Epithelial cell of esophagus (primary cell): Measurements from ENCODE around the gene COMT.

ENCODE experiments used
- DNase-seq: peaks from one replicate; pipeline ENCODE4 v3.0.0; 2010; ENCODE audit warnings: low read depth
- H3K4me3 ChIP-seq: 2 replicates; pipeline ENCODE4 v1.5.1; 2011; ENCODE audit warnings: mild to moderate bottlenecking, low read length, control low read depth
- CTCF ChIP-seq: IDR thresholded peaks from 2 replicates; pipeline ENCODE4 v1.5.1; 2011; ENCODE audit warnings: low read depth, mild to moderate bottlenecking, low read length, control low read depth, inconsistent platforms; ENCODE audit not compliant: insufficient read depth; ENCODE audit errors: missing control alignments

The COMT gene

DNA sequence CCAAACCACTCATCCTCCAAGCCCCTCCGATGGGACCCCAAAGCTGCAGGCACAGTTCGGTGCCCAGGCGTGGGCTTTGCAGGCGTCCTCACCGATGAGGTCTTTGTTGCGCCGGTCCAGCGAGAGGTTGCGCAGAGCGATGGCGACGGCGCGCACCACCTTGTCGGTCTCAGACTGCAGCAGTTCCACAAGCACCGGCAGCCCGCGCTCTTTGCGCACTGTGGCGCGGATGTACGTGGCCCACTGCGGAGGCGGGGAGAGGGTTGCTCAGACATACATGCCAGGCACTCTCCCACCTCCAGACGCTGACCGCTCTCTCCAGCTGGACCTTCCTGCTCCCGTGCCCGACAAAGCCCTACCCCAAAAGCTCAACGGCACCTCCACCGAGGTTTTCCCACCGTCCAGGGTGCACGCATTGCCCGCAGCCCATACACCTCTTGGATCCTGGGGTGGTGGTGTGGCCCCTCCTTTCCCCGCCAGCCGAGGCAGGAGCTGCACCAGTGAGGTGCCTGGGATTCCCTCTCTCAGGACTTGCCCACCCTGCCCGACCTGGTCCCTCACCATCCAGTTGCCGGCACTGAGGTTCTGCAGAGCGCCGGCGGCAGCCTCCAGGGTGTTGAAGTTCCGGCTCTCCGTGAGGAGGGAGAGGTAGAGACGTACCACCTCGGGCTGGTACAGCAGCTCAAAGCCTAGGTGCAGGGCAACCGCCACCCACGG is 32.1 kb downstream of the COMT start:
- no peak for DNase-seq
- H3K4me3 ChIP-seq, result no peak overlapping the region
- no peak for TF ChIP-seq CTCF

DNA sequence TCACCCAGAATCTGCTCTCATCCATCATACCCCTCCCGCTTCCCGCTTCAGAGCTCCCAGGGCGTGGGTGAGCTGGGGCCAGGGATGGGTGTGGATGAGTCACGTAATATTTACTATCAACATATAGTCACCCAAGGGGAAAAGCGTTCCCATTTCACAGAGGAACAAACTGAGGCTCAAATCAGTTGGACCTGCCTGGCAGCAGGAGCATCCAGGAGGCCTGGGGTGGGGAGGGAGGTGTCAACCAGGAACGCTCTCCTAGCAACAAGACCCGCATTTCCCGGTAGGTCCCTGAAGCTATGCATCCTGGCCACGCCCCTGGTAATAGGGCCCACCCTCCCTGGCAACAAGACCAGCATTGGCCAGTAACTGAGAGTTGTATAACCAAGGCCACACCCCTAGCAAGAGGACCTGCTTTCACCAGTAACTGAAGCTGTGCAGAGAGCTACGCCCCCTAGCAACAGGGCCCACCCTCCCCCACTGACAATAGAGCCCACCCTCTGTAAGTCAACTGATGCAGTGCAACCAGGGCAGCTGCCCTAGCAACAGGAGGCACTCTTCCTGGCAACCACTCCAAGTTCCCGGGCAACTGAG is 32.8 kb downstream of the COMT start:
- peak; percentile 35 for DNase-seq
- TF ChIP-seq CTCF, result no peak
- H3K4me3 ChIP-seq, result no peak overlapping the region

- no peak for TF ChIP-seq CTCF
- no peak overlapping the region for H3K4me3 ChIP-seq
- DNase-seq, result peak; percentile 64
Observed at GRCh38 chr22:19974935-19975706, 33.5 kb downstream of the COMT start.

- no peak for TF ChIP-seq CTCF
- no peak for DNase-seq
- no peak overlapping the region for H3K4me3 ChIP-seq
Observed at GRCh38 chr22:19975707-19976035, 34.1 kb downstream of the COMT start.

GRCh38 chr22:19976671-19977070 is 35.1 kb downstream of the COMT start:
- H3K4me3 ChIP-seq, result no peak overlapping the region
- no peak for TF ChIP-seq CTCF
- no peak for DNase-seq

DNA sequence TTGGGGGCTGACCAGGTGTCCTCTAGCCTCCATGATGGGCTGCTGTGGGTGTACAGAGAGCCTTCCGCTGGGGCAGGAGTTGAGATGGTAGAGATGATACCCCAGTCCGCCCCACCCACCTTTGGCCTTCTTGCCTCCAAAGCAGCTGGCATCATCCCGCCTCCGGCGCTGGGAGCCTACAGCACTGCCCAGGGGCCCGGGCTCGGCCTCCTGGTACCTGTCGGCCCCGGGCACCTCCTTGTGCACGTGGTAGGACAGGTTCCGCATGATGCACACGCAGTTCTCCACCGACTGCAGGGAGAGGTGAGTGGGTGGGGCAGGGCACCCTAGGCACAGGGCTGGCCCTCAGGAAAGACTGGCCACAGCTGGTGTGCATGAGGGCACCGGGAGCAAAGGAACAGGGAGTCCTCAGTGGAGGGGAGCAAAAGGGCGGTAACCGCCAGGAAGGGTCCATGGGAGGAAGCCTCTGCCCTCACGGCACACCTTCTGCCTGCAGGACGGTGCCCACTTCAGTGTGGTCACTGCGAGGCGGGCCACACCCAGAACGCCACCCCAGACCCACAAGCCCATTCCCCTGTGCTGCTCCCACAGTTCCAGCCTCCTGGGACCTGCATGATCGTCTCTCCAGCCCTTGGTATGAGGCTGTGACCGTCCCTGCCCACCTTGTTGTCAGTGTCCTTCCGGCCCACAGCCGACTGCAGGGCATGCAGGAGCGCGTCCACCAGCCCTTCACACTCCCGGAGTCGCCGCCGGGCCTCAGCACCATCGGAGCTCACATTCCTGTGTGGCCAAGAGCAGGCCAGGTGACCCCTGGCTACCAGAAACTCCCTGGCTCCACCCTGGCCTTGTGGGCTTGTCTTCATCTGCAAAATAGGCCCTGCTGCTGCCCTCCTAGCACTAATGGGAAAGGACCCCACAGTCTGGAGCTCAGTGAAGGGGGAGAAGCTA is 36.0 kb downstream of the COMT start:
- TF ChIP-seq CTCF, result no peak
- DNase-seq, result no peak
- H3K4me3 ChIP-seq, result no peak overlapping the region
